NCI-H1436 treated with DMSO at 0.1 percent for 48 hours (cell line): ENCODE measurements around the gene MMRN2.
"Not testable (repeated sequence)": the region's sequence is repeated elsewhere in the genome, so short reads cannot be mapped to it uniquely, and the experiment has no call there.

Source experiments
- DNase-seq: peaks from one replicate; lab custom pipeline; 2025; lab: John Stamatoyannopoulos, UW

MMRN2 gene

GRCh38 chr10:86956195-86956847 is 1.1 kb downstream of the MMRN2 start:
- DNase-seq, result no peak

DNA sequence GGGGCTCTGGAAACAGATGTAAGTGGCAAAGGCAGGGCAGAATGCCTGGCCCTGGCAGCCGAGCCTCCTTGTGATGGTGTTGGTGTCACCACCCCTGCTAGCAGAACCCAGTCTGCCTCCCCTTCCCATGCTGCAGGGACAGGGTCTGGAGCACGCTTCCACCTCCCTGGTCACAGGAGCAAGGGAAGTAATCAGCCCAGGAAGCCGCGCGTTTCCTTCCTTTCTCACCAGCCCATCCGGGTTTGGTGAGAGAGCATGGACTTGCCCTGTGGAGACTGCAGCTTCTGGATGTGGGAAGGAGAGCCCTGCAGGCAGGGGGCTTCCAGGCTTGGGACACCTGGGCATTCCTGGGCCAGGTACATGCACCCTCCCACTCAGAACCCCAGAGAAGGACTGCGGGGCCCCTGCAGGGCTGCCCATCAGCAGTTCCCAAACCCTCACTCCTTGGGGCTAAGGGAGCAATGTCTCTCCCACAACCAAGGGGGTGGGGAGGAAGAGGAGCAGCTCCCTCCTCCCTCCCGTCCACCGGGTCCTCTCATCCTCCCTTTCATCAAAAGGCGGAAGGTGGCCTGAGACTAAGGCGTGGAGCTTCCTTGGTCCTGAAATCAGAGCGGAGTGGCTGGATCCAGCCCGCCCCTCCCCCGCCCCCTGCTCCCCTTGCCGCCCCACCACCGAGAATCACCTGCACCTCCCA is 1.8 kb downstream of the MMRN2 start:
- DNase-seq, result no peak

DNA sequence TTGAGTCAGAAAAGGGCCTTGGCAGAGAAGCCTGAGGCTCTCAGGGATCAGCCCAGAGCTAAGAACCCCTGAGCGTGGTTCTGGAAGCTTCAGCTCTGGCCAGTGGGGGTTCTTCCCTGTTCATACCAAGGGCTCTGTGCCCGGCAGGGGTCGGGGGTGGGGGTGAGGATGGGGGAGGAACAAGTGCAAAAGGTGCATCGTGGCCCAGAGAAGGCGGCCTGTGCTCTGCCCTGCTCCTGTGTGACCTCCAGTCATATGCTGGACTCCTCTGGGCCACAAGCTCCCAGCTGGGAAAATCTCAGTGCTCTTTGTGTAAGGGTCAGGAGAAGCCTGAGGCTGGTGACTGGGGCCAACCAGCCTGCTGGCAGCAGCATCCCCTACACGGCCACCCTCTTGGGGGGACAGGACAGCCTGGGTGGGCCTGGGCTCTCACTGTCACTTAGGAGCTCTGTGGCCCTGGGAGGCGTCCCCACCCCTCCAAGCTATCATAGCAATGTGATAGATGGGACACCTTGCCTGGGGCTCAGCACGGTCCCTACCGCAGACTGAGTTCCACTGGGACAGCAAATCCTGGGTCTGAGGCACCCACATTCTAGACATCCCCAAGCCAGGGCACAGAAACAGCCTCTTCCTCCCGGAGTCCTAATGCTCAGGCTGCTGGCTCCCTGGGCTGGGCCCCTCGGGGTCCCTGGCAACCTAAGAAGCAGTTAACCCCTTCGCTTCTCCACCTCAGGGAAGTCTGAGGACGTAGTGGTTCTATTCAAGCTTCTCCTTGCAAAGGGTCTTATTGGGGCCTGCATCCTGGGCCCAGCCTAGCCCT is 2.5 kb downstream of the MMRN2 start:
- DNase-seq, result no peak

- DNase-seq, result no peak
These were observed 3.4 kb downstream of the MMRN2 start for GRCh38 chr10:86953747-86954680.

DNA sequence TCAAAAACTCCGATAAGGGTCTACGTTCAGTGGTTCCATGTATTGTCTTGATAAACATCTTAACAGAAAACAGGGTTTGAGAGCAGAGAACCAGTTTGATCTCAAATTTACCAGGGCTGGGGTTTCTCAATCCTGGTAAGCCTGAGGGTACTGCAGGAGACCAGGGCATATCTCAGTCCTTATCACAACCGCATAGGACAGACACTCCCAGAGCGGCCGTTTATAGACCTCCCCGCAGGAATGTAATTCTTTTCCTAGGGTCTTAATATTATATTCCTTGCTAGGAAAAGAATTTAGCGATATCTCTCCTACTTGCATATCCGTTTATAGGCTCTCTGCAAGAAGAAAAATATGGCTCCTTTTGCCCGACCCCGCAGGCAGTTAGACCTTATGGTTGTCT is 4.7 kb downstream of the MMRN2 start:
- DNase-seq, result not testable (repeated sequence)

- no peak for DNase-seq
These were observed 5.3 kb downstream of the MMRN2 start for GRCh38 chr10:86952106-86952505.

GRCh38 chr10:86951184-86951761 is 6.1 kb downstream of the MMRN2 start:
- no peak for DNase-seq

- DNase-seq, result no peak
These were observed 7.1 kb downstream of the MMRN2 start for GRCh38 chr10:86950349-86950748.

DNA sequence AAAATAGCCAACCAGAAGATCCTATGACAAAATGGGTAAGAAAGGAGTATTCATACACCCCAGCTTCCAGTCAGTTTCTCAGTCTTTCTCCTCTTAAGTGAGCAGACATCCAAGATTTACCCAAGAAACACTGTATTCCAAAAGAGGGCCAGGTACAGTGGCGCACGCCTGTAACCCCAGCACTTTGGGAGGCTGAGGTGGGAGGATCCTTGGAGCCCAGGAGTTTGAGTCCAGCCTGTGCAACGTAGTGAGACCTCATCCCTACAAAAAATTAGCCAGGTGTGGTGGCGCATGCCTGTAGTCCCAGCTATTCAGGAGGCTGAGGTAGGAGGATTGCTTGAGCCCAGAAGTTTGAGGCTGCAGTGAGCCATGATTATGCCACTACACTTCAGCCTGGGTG is 9.6 kb downstream of the MMRN2 start:
- not testable (repeated sequence) for DNase-seq

DNA sequence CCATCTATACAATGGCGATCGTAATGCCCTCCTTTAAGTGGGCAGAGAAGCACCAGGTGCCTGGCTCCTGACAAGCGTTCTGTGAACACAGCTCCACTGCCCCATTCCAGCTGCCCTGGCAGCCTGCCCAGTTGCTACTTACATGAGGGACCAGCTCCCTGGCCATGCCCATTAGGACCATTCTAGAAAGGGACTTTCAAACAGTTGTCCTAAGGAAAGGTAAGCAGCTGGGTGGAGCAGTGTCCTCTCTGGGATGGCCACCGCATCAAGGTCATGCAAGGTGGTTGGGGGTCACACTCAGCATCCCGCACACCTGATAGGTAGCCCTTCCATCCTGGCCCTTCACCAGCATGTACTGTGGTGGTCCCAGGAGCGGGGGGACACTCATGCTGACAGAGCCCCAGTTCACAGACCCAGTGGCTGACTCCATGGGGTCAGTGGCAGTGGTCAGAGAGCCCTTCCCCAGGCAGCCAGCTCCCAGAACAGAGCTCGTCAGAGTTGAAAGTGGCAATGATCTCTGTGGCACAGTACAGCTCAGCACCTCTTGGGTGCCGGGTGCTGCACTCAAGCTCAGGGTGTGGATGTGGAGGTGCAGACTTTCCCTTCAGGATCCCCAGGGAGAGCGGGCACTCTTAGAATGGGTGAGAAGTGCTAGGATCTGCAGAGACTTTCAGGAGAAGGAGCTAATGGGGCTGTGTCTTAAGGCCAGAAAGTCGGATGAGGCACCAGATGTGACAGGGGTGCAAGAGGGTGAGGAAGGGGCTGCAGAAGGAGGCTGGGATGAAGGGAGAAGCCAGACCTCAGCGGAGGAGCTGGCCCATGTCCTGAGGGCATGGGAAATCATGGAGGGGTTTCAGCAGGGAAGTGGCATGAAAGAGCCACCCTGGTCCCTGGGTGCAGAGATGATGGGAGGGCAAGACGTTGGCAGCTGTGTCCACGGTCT is 10.9 kb downstream of the MMRN2 start:
- no peak for DNase-seq

GRCh38 chr10:86945361-86946212 is 11.8 kb downstream of the MMRN2 start:
- no peak for DNase-seq

GRCh38 chr10:86944907-86945306 is 12.5 kb downstream of the MMRN2 start:
- no peak for DNase-seq

DNA sequence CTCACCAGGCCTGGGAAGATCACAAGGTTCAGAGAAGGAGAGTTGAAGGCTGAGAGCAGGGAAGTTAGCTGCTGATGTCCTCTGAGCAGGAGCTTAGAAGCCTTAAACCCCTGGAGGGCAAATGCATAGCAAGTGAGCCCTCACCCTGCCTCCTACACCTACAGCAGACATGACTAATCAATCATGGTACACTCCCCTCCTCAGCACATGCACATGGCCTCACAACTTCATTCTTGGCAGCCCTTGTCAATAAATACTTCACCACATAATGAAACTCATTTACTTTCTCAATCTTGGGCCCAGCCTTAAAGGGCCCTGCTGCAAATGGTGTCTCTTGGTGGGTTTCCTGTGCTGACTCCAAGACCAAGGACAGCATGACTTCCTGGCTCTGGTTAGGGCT is 12.9 kb downstream of the MMRN2 start:
- no peak for DNase-seq

GRCh38 chr10:86944031-86944419 is 13.4 kb downstream of the MMRN2 start:
- DNase-seq, result no peak

GRCh38 chr10:86943316-86944030 is 13.9 kb downstream of the MMRN2 start:
- no peak for DNase-seq

- no peak for DNase-seq
These were observed 14.7 kb downstream of the MMRN2 start for GRCh38 chr10:86942441-86943315.

- no peak for DNase-seq
These were observed 15.4 kb downstream of the MMRN2 start for GRCh38 chr10:86941991-86942421.

DNA sequence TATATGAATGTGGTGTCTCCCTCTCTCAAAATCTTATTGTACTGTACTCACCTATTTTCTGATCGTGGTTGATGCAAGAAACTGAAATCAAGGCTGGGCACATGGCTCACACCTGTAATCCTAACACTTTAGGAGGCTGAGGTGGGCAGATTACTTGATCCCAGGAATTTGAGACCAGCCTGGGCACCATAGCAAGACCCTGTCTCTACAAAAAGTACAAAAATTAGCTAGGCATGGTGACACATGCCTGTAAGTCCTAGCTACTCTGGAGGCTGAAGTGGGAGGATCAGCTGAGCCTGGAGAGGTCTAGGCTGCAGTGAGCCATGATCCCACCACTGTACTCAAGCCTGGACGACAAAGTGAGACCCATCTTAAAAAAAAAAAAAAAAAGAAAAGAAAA is 16.0 kb downstream of the MMRN2 start:
- DNase-seq, result no peak
